ENCODE results near the gene FTCDNL1.

DNA sequence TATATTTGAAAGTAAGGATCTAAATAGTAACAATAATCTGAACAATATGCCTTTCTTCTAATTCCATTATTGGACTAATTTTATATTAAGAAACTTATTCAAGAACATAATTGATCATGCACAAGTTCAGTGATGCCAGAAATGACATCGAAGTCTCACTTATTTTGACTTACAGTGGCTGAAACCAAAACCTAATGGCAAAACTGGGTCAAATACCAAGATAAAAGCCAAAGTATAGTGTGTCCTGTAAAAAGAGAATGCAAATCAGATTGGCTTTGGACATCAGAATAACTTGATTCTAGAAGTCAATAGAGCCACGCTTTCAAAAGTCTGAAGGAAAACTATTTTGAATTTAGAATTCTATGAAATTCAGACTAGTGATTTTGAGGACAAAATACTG is 137.2 kb downstream of the FTCDNL1 start:
- TF ChIP-seq, protein P1, sequence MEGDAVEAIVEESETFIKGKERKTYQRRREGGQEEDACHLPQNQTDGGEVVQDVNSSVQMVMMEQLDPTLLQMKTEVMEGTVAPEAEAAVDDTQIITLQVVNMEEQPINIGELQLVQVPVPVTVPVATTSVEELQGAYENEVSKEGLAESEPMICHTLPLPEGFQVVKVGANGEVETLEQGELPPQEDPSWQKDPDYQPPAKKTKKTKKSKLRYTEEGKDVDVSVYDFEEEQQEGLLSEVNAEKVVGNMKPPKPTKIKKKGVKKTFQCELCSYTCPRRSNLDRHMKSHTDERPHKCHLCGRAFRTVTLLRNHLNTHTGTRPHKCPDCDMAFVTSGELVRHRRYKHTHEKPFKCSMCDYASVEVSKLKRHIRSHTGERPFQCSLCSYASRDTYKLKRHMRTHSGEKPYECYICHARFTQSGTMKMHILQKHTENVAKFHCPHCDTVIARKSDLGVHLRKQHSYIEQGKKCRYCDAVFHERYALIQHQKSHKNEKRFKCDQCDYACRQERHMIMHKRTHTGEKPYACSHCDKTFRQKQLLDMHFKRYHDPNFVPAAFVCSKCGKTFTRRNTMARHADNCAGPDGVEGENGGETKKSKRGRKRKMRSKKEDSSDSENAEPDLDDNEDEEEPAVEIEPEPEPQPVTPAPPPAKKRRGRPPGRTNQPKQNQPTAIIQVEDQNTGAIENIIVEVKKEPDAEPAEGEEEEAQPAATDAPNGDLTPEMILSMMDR (optimal IDR thresholded peaks at IDR 0.05 in 1 of 3, IDR thresholded peaks at IDR 0.05 in 1 of 3, conservative IDR thresholded peaks at IDR 0.05 in 1 of 3; ENCODE audit: extremely low read depth in 1 of 3, insufficient read depth in 2 of 3, low read length in 3 of 3), result no peak
- no peak for TF ChIP-seq EZH2 (IDR thresholded peaks at IDR 0.05; ENCODE audit: low read length)
